Panc1 (cell line): ENCODE results near the gene SLC49A3. TPM values are rescaled to one million over a fixed set of nuclear protein-coding genes. Genes with fewer than 3 reads are reported as not detected.
A peak's percentile ranks its signal among the peaks of the same experiment; 100 is the strongest.

Experiments used
- ATAC-seq: fragments of 200-7000 bp; cut with Tn5 transposase; 2 replicates; pipeline ENCODE4 v1.9.1; 2020; ENCODE audit warnings: mild to moderate bottlenecking, moderate library complexity
- BruUV-seq: library from RNA; stranded (reverse); fragments of 400-500 nt; replicated peaks from 2 replicates; lab custom pipeline; 2021; lab: Mats Ljungman, UMichigan
- CTCF ChIA-PET: fragments of 300-600 bp; sonication (Branson Sonifier 250); formaldehyde crosslinking; loops from one replicate; lab custom pipeline; 2022; ENCODE audit warnings: antibody characterized with exemption; lab: Charles Lee
- POLR2A ChIA-PET: fragments of 300-600 bp; sonication (Branson Sonifier 250); formaldehyde crosslinking; loops from one replicate; lab custom pipeline; 2022; ENCODE audit warnings: antibody characterized with exemption; lab: Charles Lee
- DNase-seq: peaks from one replicate; pipeline ENCODE4 v3.0.0-alpha.2; 2010; ENCODE audit warnings: low read depth, low spot score
- H3K27ac ChIP-seq: 2 replicates; pipeline ENCODE4 v1.5.1; 2011; ENCODE audit warnings: mild to moderate bottlenecking, low read length, inconsistent platforms
- H3K27me3 ChIP-seq: fragments of 200-500 bp; sonication (Bioruptor generic); 2 replicates; pipeline ENCODE4 v1.6.0; 2014; ENCODE audit warnings: low read length, inconsistent platforms; ENCODE audit not compliant: control insufficient read depth, insufficient read depth
- H3K36me3 ChIP-seq: fragments of 200-500 bp; sonication (Bioruptor generic); 2 replicates; pipeline ENCODE4 v1.5.1; 2014; ENCODE audit warnings: inconsistent platforms, mild to moderate bottlenecking, low read length, moderate library complexity; ENCODE audit not compliant: control insufficient read depth, insufficient read depth
- H3K4me1 ChIP-seq: 2 replicates; pipeline ENCODE4 v1.5.1; 2011; ENCODE audit warnings: inconsistent platforms, mild to moderate bottlenecking, low read length, moderate library complexity; ENCODE audit not compliant: control insufficient read depth, insufficient read depth
- H3K4me3 ChIP-seq, 2 experiments: 2 replicates each; pipeline ENCODE4 v1.5.1; 2011 to 2012; ENCODE audit warnings: low read depth in 2 of 2, low read length in 2 of 2, mild to moderate bottlenecking in 2 of 2, inconsistent platforms in 1 of 2, moderate library complexity in 1 of 2
- H3K9me3 ChIP-seq: fragments of 200-500 bp; sonication (Bioruptor generic); 2 replicates; pipeline ENCODE4 v1.5.1; 2014; ENCODE audit warnings: low read depth, mild to moderate bottlenecking, inconsistent platforms, low read length, moderate library complexity; ENCODE audit not compliant: control insufficient read depth, insufficient read depth
- POLR2AphosphoS5 ChIP-seq: IDR thresholded peaks from 2 replicates; pipeline ENCODE4 v1.6.1; 2012; ENCODE audit warnings: mild to moderate bottlenecking, low read depth, low read length, moderate library complexity
- SIN3A ChIP-seq: IDR thresholded peaks from 2 replicates; pipeline ENCODE4 v1.6.1; 2012; ENCODE audit warnings: low read depth, mild to moderate bottlenecking, low read length, moderate library complexity, borderline replicate concordance; ENCODE audit not compliant: insufficient read depth
- TCF7L2 ChIP-seq: IDR thresholded peaks from 2 replicates; pipeline ENCODE4 v1.6.1; 2011; ENCODE audit warnings: mild to moderate bottlenecking, low read depth, low read length, inconsistent platforms
- in situ Hi-C: cut with HindIII; loops from 2 replicates; pipeline ENCODE4 v1.10.0; 2016; ENCODE audit warnings: low sequenced_read_pairs, low pct_unique_long_range_greater_than_20kb
- intact Hi-C: fragments of 100-400 bp; cut with micrococcal nuclease; formaldehyde crosslinking; loops from one replicate; pipeline ENCODE4 v1.10.0; 2022; ENCODE audit not compliant: unreplicated experiment
- total RNA-seq: library from RNA; stranded (reverse); gene quantifications from one replicate; pipeline ENCODE4 v1.2.1, GENCODE V29; 2021; ENCODE audit not compliant: unreplicated experiment
- TF ChIP-seq, protein P1 (sequence below), 2 experiments: IDR thresholded peaks; 2 replicates each; pipeline ENCODE4 v1.6.1; 2011 to 2012; ENCODE audit warnings: low read depth in 2 of 2, control low read depth in 1 of 2, low read length in 1 of 2, mild to moderate bottlenecking in 1 of 2, moderate library complexity in 1 of 2; ENCODE audit not compliant: insufficient read depth in 1 of 2
- TF ChIP-seq, protein P2 (sequence below): fragments of 450-650 bp; IDR thresholded peaks from 2 replicates; pipeline ENCODE4 v1.5.1; 2017; ENCODE audit warnings: mild to moderate bottlenecking

Gene SLC49A3
- total RNA-seq, 1 experiment from 2014 or later, result 0.62 TPM

DNA sequence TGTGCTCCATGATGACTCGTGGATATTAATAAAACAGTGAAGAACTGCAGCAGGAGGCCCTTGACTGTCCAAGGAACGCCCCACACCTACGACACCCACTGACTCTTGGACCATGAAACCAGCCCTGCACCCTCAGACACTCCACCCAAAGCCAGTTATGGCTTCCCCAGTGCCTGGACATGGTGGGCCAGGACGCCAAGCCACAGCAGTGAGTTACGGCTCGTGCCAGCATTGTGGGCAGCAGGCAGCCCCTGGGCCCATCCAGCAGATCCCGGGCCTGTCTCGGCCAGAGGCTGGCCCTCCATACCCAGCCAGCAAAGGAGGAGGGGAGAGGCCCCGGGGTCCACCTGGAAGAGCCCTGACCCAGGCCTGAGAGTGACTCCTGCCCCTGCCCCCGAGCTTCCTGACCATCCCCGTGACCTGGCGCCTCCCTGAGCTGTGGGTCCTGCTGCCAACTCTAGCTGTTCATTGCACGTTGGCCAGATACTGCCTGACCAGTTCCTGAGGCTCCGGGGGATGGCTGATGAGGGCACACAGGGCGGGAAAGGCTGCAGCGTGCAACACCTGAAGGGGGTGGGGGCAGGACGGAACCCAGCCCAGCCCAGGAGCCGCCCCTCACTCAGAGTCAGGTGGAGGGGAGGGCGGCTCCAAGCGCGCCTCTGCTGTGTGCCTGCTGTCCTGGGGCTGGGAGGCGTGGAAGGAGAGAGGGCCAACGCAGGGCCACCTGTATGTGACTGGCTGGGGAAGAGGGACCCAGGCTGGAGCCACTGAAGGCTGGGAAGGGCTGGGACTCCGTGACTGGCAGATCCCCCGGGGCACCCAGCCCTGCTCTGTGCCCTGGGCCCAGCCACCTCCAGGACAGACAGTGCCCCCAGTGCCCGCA, 739 bp downstream of the SLC49A3 start:
- Histone ChIP-seq H3K36me3 (no peaks in the 10 kb centered on the region), H3K4me3 (no peak overlapping the region), H3K27me3 (no peaks in the 10 kb centered on the region), H3K27ac (peak overlapping the region; percentile 76; the same call in 1 of the 2 replicates), H3K9me3 (no peaks in the 10 kb centered on the region), H3K4me1 (peaks cover 24% of the 10 kb centered on the region)
- POLR2A ChIA-PET, result no interaction called here
- no peak for DNase-seq
- no TSS peak for BruUV-seq
- ATAC-seq, result no peak
- CTCF ChIA-PET, result no interaction called here
- intact Hi-C loops (no loop called here), in situ Hi-C loops (no loop called here)
- TF ChIP-seq, protein P1, sequence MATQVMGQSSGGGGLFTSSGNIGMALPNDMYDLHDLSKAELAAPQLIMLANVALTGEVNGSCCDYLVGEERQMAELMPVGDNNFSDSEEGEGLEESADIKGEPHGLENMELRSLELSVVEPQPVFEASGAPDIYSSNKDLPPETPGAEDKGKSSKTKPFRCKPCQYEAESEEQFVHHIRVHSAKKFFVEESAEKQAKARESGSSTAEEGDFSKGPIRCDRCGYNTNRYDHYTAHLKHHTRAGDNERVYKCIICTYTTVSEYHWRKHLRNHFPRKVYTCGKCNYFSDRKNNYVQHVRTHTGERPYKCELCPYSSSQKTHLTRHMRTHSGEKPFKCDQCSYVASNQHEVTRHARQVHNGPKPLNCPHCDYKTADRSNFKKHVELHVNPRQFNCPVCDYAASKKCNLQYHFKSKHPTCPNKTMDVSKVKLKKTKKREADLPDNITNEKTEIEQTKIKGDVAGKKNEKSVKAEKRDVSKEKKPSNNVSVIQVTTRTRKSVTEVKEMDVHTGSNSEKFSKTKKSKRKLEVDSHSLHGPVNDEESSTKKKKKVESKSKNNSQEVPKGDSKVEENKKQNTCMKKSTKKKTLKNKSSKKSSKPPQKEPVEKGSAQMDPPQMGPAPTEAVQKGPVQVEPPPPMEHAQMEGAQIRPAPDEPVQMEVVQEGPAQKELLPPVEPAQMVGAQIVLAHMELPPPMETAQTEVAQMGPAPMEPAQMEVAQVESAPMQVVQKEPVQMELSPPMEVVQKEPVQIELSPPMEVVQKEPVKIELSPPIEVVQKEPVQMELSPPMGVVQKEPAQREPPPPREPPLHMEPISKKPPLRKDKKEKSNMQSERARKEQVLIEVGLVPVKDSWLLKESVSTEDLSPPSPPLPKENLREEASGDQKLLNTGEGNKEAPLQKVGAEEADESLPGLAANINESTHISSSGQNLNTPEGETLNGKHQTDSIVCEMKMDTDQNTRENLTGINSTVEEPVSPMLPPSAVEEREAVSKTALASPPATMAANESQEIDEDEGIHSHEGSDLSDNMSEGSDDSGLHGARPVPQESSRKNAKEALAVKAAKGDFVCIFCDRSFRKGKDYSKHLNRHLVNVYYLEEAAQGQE (IDR thresholded peaks at IDR 0.05; ENCODE audit: insufficient read depth in 1 of 2, low read depth in 2 of 2, low read length in 1 of 2), result no peak
- no peak for TF ChIP-seq TCF7L2
- no peak for TF ChIP-seq SIN3A
- TF ChIP-seq POLR2AphosphoS5, result no peak
- TF ChIP-seq, protein P2, sequence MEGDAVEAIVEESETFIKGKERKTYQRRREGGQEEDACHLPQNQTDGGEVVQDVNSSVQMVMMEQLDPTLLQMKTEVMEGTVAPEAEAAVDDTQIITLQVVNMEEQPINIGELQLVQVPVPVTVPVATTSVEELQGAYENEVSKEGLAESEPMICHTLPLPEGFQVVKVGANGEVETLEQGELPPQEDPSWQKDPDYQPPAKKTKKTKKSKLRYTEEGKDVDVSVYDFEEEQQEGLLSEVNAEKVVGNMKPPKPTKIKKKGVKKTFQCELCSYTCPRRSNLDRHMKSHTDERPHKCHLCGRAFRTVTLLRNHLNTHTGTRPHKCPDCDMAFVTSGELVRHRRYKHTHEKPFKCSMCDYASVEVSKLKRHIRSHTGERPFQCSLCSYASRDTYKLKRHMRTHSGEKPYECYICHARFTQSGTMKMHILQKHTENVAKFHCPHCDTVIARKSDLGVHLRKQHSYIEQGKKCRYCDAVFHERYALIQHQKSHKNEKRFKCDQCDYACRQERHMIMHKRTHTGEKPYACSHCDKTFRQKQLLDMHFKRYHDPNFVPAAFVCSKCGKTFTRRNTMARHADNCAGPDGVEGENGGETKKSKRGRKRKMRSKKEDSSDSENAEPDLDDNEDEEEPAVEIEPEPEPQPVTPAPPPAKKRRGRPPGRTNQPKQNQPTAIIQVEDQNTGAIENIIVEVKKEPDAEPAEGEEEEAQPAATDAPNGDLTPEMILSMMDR, result no peak

DNA sequence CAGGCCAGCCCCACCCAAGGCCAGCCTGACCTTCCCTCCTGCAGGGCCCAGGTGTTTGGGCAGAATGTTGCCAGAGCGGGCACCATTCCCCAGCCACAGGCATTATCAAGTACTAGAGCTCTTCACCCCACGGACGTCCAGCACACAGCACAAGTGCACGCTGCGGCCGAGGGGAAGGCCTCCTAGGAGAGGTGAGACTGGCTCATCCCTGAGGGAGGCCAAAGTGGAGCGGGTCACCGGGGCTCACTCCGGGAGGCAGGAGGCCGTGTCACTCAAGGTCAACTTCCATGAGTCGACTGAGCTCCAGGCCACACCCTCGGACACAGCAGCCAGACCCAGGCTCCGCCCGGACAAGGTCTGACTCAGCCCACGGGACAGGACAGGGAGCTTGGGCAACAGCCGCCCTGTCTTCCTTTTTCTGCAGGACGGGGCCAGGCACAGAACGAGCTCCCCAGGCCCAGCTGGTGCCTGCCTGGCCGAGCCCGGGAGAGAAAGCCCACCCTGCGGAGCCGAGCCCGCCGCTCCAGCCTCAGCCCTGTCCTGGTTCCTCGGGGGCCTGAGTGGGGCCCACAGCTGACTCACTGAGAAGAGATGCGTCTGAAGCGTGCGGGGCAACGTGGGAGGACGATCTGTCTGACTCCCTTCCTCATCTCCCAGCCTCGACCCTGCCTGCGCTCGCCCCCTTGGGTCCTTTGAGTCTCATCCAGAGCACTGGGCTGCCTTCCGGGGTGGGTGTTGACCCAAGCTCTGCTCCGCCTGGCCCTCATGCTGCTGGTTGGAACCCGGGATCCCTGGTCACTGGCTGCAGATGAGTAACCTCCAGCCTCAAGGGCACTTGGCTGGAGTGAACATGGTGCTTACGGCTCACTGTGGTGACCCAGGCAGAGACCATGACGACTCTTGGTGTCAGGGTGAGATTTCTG, 1.6 kb downstream of the SLC49A3 start:
- ATAC-seq, result peak; percentile 86
- H3K4me3 ChIP-seq, result no peak overlapping the region
- BruUV-seq, result no TSS peak
- TF ChIP-seq, protein P1 (IDR thresholded peaks at IDR 0.05; ENCODE audit: insufficient read depth in 1 of 2, low read depth in 2 of 2, low read length in 1 of 2), result no peak
- TF ChIP-seq TCF7L2, result no peak
- TF ChIP-seq, protein P2, result no peak
- no peak for TF ChIP-seq SIN3A
- no peak for TF ChIP-seq POLR2AphosphoS5
- H3K4me1 ChIP-seq, result peaks cover 24% of the 10 kb centered on the region
- ChIA-PET POLR2A (no interaction called here), CTCF (no interaction called here)
- H3K27me3 ChIP-seq, result no peaks in the 10 kb centered on the region
- in situ Hi-C loops, result no loop called here
- intact Hi-C loops, result no loop called here
- no peaks in the 10 kb centered on the region for H3K9me3 ChIP-seq
- H3K36me3 ChIP-seq, result no peaks in the 10 kb centered on the region
- peak; percentile 68 for DNase-seq
- H3K27ac ChIP-seq, result peak overlapping the region; percentile 76
